NT2/D1 (cell line): ENCODE results near the gene SLCO3A1.

Source experiments
- DNase-seq: peaks from one replicate; pipeline ENCODE4 v3.0.0-alpha.2; 2011; ENCODE audit warnings: low read depth, low spot score
- H3K27me3 ChIP-seq: 2 replicates; pipeline ENCODE4 v1.6.0; 2011; ENCODE audit warnings: mild to moderate bottlenecking; ENCODE audit not compliant: insufficient read length, insufficient read depth
- H3K36me3 ChIP-seq: 2 replicates; pipeline ENCODE4 v1.6.1; 2011; ENCODE audit warnings: mild to moderate bottlenecking, low read length, mixed read lengths; ENCODE audit not compliant: insufficient read depth, insufficient read length
- H3K4me1 ChIP-seq: 2 replicates; pipeline ENCODE4 v1.5.1; 2011; ENCODE audit not compliant: insufficient read depth, insufficient read length
- H3K4me3 ChIP-seq: 2 replicates; pipeline ENCODE4 v1.5.1; 2011; ENCODE audit warnings: low read depth; ENCODE audit not compliant: insufficient read length
- H3K9ac ChIP-seq: 2 replicates; pipeline ENCODE4 v1.6.0; 2011; ENCODE audit warnings: low read depth; ENCODE audit not compliant: insufficient read length
- H3K9me3 ChIP-seq: 2 replicates; pipeline ENCODE4 v1.5.1; 2011; ENCODE audit warnings: mild to moderate bottlenecking, low read length; ENCODE audit not compliant: insufficient read depth
- SUZ12 ChIP-seq: IDR thresholded peaks from 2 replicates; pipeline ENCODE4 v1.6.1; 2011; ENCODE audit not compliant: insufficient read length, insufficient read depth; ENCODE audit errors: extremely low read depth
- YY1 ChIP-seq: IDR thresholded peaks from 2 replicates; pipeline ENCODE4 v1.6.1; 2011; ENCODE audit not compliant: insufficient read length, insufficient read depth
- ZNF274 ChIP-seq: IDR thresholded peaks from 2 replicates; pipeline ENCODE4 v1.6.1; 2011; ENCODE audit warnings: mild to moderate bottlenecking, low read depth, low read length

SLCO3A1 gene

GRCh38 chr15:92097474-92098178 is 244.1 kb downstream of the SLCO3A1 start:
- H3K9me3 ChIP-seq = peaks cover 8% of the 10 kb centered on the region; the same call in 1 of the 2 replicates
- TF ChIP-seq SUZ12 = no peak
- no peak for TF ChIP-seq ZNF274
- no peak for TF ChIP-seq YY1
- H3K27me3 ChIP-seq = peaks cover 4% of the 10 kb centered on the region
- peak; percentile 82 for DNase-seq
- no peak overlapping the region for H3K9ac ChIP-seq
- no peaks in the 10 kb centered on the region for H3K36me3 ChIP-seq
- peaks cover 5% of the 10 kb centered on the region for H3K4me1 ChIP-seq
- no peak overlapping the region for H3K4me3 ChIP-seq

GRCh38 chr15:92098869-92099268 is 245.4 kb downstream of the SLCO3A1 start:
- peaks cover 8% of the 10 kb centered on the region; the same call in 1 of the 2 replicates for H3K9me3 ChIP-seq
- TF ChIP-seq SUZ12 (no peak), ZNF274 (no peak), YY1 (no peak)
- H3K4me3 ChIP-seq = no peak overlapping the region
- DNase-seq = peak; percentile 44
- H3K4me1 ChIP-seq = peaks cover 5% of the 10 kb centered on the region
- H3K9ac ChIP-seq = no peak overlapping the region
- H3K27me3 ChIP-seq = peaks cover 4% of the 10 kb centered on the region
- H3K36me3 ChIP-seq = no peaks in the 10 kb centered on the region

- Histone ChIP-seq H3K4me3 (no peak overlapping the region), H3K36me3 (no peaks in the 10 kb centered on the region), H3K4me1 (peaks cover 9% of the 10 kb centered on the region), H3K9me3 (peaks cover 8% of the 10 kb centered on the region; the same call in 1 of the 2 replicates), H3K27me3 (peaks cover 4% of the 10 kb centered on the region), H3K9ac (no peak overlapping the region)
- TF ChIP-seq ZNF274 (no peak), SUZ12 (no peak), YY1 (no peak)
- no peak for DNase-seq
These were observed 246.8 kb downstream of the SLCO3A1 start for GRCh38 chr15:92100301-92100700.

DNA sequence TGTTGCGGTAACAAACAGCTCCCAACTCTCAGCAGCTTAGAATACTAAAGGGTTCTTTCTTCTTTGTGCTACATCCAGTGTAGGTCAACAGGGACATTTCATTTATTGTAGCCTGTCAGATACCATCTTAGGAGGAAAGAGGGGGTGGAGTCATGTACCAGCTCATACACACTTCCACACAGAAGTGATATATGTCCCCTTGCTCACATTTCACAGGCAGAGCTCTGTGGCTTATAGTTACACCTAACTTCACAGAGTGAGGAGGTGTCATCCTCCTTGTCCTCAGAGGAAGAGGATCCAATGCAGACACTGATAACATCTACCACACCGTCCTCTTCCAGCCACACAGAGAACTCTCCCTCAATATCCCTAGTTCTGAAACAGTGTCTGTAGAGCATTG is 247.2 kb downstream of the SLCO3A1 start:
- no peak for DNase-seq
- H3K4me3 ChIP-seq = no peak overlapping the region
- H3K36me3 ChIP-seq = no peaks in the 10 kb centered on the region
- peaks cover 9% of the 10 kb centered on the region for H3K4me1 ChIP-seq
- peaks cover 4% of the 10 kb centered on the region for H3K27me3 ChIP-seq
- TF ChIP-seq ZNF274 = no peak
- no peak for TF ChIP-seq YY1
- no peak for TF ChIP-seq SUZ12
- H3K9me3 ChIP-seq = peaks cover 8% of the 10 kb centered on the region; the same call in 1 of the 2 replicates
- H3K9ac ChIP-seq = no peak overlapping the region

DNA sequence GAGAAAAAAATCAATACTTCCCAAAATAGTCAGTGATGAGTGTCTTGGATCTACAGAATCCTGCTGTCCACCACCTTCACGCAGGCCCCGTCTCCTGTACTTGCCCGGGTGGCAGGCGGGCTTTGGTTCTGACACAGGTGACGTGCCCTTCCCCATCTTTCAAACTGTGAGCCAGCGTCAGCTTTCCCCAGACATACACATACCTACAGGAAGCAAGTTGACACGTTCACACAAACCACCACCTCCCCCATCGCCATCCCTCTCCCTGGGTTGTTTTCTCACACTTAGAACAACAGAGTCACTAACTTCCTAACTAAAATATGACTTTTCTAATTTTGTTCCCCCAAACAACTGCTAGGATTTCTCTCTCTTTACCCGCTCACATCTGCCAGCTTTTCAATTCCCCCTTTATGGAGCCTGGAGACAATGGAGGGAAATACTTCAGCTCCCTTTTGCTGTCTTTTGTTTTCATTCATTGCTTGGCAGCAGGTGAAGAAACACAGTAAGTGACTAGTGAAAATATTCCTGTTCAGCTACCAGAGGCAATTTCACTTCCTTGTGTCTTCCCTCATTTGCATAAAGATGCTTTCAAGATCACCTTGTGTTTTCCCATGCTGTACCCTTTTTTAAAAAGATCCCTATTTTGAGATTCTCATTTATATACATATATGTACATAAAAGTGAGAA is 248.3 kb downstream of the SLCO3A1 start:
- H3K4me3 ChIP-seq = no peak overlapping the region
- H3K9ac ChIP-seq = no peak overlapping the region

DNA sequence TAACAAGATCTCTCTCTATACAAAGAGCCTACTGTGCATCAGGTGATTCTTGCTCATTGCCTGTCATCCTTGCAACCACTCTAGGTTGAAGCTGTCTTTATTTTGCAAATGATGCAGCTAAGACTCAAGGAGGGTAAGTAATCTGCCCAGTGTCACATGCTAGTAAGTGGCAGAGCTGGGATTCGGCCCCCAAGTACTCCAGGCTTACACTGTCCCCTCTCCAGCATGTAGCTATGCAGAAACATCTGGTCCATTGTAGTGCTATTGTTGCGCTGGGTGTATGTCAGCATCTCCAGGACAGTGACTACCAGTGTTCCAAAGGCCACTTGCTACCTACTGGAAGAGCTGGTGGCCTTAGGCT is 248.9 kb downstream of the SLCO3A1 start:
- no peak overlapping the region for H3K9ac ChIP-seq
- H3K36me3 ChIP-seq = no peaks in the 10 kb centered on the region
- DNase-seq = no peak
- TF ChIP-seq ZNF274 = no peak
- H3K4me3 ChIP-seq = no peak overlapping the region
- H3K9me3 ChIP-seq = peaks cover 8% of the 10 kb centered on the region; the same call in 1 of the 2 replicates
- H3K27me3 ChIP-seq = no peaks in the 10 kb centered on the region
- H3K4me1 ChIP-seq = peaks cover 8% of the 10 kb centered on the region

More for the DNA sequence above, 248.3 kb downstream of the SLCO3A1 start:
- DNase-seq = no peak
- Histone ChIP-seq H3K4me1 (peaks cover 9% of the 10 kb centered on the region), H3K9me3 (peaks cover 8% of the 10 kb centered on the region; the same call in 1 of the 2 replicates), H3K36me3 (no peaks in the 10 kb centered on the region), H3K27me3 (peaks cover 3% of the 10 kb centered on the region)
- TF ChIP-seq YY1 = no peak

- no peak for TF ChIP-seq ZNF274
- TF ChIP-seq YY1 = no peak
- no peak for TF ChIP-seq SUZ12
- H3K4me1 ChIP-seq = peaks cover 5% of the 10 kb centered on the region
- no peak for DNase-seq
- no peak overlapping the region for H3K9ac ChIP-seq
- no peaks in the 10 kb centered on the region for H3K27me3 ChIP-seq
- peaks cover 8% of the 10 kb centered on the region; the same call in 1 of the 2 replicates for H3K9me3 ChIP-seq
- H3K36me3 ChIP-seq = no peaks in the 10 kb centered on the region
- no peak overlapping the region for H3K4me3 ChIP-seq
These were observed 250.6 kb downstream of the SLCO3A1 start for GRCh38 chr15:92104072-92104471.
